HG03039 (cell line): ENCODE results near the gene SBDS.
"Not testable (repeated sequence)": the region's sequence is repeated elsewhere in the genome, so short reads cannot be mapped to it uniquely, and the experiment has no call there.

Experiments
- ATAC-seq: cut with Tn5 transposase; IDR thresholded peaks from one replicate; pipeline ENCODE4 v1.9.1; 2021; ENCODE audit warnings: mild to moderate bottlenecking, moderate library complexity; ENCODE audit not compliant: unreplicated experiment

Gene SBDS

GRCh38 chr7:66995050-66995776 lies at the start of gene SBDS:
Gene SBDS, minus strand, starts transcription at chr7:66995586. Its CDS starts 169 bp downstream, at chr7:66995417.
- ATAC-seq = peak; percentile 61

GRCh38 chr7:67043559-67043930 lies 48.2 kb upstream of the SBDS start:
- ATAC-seq = not testable (repeated sequence)

GRCh38 chr7:67042781-67043558 lies 47.6 kb upstream of the SBDS start:
- ATAC-seq = not testable (repeated sequence)

- ATAC-seq = not testable (repeated sequence)
Observed at GRCh38 chr7:67040832-67041231, 45.4 kb upstream of the SBDS start.

- not testable (repeated sequence) for ATAC-seq
Observed at GRCh38 chr7:67036432-67037395, 41.3 kb upstream of the SBDS start.

- ATAC-seq = no peak
Observed at GRCh38 chr7:67033251-67033650, 37.9 kb upstream of the SBDS start.

- ATAC-seq = not testable (repeated sequence)
Observed at GRCh38 chr7:67031685-67032084, 36.3 kb upstream of the SBDS start.

- not testable (repeated sequence) for ATAC-seq
Observed at GRCh38 chr7:67025459-67025858, 30.1 kb upstream of the SBDS start.

- ATAC-seq = no peak
Observed at GRCh38 chr7:67022511-67022910, 27.1 kb upstream of the SBDS start.

GRCh38 chr7:67021260-67021659 lies 25.9 kb upstream of the SBDS start:
- no peak for ATAC-seq

- no peak for ATAC-seq
Observed at GRCh38 chr7:67019562-67020390, 24.4 kb upstream of the SBDS start.

GRCh38 chr7:67018940-67019339 lies 23.6 kb upstream of the SBDS start:
- no peak for ATAC-seq

- ATAC-seq = not testable (repeated sequence)
Observed at GRCh38 chr7:67017971-67018370, 22.6 kb upstream of the SBDS start.

GRCh38 chr7:67014076-67014622 lies 18.8 kb upstream of the SBDS start:
- ATAC-seq = not testable (repeated sequence)

- not testable (repeated sequence) for ATAC-seq
Observed at GRCh38 chr7:67009677-67010076, 14.3 kb upstream of the SBDS start.

GRCh38 chr7:67008260-67008659 lies 12.9 kb upstream of the SBDS start:
- no peak for ATAC-seq

GRCh38 chr7:67006965-67007364 lies 11.6 kb upstream of the SBDS start:
- no peak for ATAC-seq

- not testable (repeated sequence) for ATAC-seq
Observed at GRCh38 chr7:67004145-67004544, 8.8 kb upstream of the SBDS start.

- not testable (repeated sequence) for ATAC-seq
Observed at GRCh38 chr7:67000601-67001258, 5.3 kb upstream of the SBDS start.
